Glomerular visceral epithelial cell (primary cell): Measurements from ENCODE around the gene C4orf33.
"Not testable (repeated sequence)": the region's sequence is repeated elsewhere in the genome, so short reads cannot be mapped to it uniquely, and the experiment has no call there.

Experiments
- DNase-seq: peaks from one replicate; pipeline ENCODE4 v3.0.0-alpha.2; 2016; ENCODE audit errors: extremely low spot score

Gene C4orf33

DNA sequence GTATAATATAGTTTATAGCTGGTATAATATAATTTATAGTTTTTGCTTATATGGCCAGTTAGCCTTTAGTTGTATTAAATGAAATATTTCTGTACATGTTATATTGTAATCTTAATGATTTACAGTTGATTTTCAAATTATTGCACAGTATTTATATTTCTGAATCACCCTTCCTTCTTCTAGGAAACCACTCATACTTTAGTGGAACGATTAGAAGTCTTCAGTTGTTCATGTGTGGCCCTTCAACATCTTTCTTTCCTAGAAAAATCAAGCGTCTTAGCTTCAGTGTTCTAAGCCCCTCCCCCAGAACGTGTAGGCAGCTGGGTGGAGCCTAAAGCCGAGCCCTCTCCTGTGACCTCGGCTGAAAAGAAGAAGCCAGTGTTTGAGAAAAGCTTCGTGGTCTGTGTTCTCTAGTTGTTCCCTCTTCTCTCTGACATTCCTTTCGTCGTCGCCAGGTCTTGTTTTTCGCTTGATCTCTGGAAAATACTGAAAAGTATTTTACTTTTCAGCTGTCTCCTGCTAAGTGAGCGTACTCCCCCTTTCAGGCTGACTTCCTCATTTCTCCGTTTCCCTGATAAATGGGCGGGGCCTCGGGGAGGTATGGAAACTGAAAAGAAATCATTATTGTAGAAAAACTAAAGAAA is at the start of gene C4orf33:
Gene C4orf33 (plus strand): TSS at position 342 of the 644 bp plus-strand sequence. CDS start 6,459 bp downstream, outside the sequence.
- peak; percentile 69 for DNase-seq

GRCh38 chr4:129059028-129059427 is 36.9 kb upstream of the C4orf33 start:
- DNase-seq: no peak

DNA sequence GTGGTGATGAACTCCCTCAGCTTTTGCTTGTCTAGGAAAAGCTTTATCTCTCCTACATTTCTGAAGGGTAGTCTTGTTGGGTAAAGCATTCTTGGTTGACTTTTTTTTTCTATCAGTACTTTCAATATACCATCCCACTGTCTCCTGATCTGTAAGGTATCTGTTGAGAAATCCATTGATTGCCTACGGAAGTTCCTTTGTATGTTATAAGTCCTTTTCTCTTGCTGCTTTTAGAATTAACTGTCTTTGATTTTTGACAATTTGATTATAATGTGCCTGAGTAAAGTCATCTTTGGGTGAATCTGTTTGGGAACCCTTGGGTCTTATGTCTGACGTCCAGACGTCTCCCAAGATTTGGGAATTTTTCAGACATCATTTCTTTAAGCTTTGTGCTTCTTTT is 33.4 kb upstream of the C4orf33 start:
- no peak for DNase-seq

- DNase-seq: no peak
Observed at GRCh38 chr4:129063640-129064039, 32.3 kb upstream of the C4orf33 start.

- DNase-seq: no peak
Observed at GRCh38 chr4:129064717-129065116, 31.2 kb upstream of the C4orf33 start.

- not testable (repeated sequence) for DNase-seq
Observed at GRCh38 chr4:129069537-129069936, 26.4 kb upstream of the C4orf33 start.

GRCh38 chr4:129077326-129077725 is 18.6 kb upstream of the C4orf33 start:
- DNase-seq: no peak

DNA sequence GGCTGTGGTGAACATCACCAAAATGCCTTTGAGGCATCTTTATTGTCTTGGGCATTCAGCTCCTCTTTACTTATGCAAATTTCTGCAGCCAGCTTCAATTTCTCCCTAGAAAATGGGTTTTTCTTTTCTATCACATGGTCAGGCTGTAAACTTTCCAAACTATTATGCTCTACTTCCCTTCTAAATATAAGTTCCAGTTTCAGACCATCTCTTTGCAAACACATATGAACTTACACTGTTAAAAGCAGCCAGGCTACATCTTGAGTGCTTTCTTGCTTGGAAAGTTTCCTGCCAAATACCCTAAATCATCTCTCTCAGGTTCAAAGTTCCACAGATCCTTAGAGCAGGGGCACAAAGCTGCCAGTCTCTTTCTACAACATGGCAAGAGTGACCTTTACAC is 15.8 kb upstream of the C4orf33 start:
- DNase-seq: no peak

DNA sequence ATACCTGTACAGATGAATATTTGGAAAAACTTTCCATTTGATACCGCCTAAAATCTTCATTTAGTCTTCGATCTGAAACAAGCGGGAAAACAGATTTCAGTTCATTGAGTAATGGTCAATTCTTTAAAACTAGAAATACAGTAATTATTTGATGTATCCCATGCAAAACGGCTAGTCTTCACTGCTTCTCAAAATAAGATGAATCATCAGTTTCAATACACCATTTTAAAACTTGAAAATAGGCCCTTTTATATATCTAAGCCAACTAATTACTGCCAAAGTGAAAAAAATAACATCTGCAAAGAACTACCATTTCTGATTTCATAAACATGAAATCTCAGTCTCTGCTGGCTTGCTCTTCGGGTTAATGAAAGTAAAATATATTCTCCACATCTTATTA is 13.7 kb upstream of the C4orf33 start:
- no peak for DNase-seq

- DNase-seq: no peak
Observed at GRCh38 chr4:129085472-129085871, 10.5 kb upstream of the C4orf33 start.

GRCh38 chr4:129087516-129087915 is 8.4 kb upstream of the C4orf33 start:
- no peak for DNase-seq

DNA sequence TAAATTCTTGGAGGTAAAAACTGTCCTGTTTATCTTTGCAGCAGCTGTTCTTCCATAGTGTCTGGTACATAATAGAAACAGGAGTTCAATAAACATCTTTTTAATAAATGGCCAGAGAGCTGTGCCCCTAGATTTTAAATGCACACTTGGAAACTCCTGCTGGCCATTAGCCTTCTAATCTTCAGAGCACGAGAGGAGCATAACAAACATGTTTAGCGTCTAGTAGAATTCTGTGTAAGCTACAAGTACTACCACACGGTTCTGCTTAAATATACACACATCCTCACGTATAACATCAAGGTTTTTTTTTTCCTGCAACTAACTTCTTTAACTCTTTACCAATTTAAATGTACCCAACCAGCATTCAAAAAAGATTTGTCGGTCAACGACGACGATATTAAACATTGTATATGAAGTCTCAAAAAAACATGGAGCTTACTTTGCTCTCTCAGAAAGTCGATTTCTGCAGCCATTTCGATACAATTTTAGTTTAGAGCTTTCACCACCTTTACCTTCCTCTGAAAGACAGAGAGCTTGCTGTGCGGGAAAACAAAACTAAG is 3.2 kb upstream of the C4orf33 start:
- DNase-seq: no peak

DNA sequence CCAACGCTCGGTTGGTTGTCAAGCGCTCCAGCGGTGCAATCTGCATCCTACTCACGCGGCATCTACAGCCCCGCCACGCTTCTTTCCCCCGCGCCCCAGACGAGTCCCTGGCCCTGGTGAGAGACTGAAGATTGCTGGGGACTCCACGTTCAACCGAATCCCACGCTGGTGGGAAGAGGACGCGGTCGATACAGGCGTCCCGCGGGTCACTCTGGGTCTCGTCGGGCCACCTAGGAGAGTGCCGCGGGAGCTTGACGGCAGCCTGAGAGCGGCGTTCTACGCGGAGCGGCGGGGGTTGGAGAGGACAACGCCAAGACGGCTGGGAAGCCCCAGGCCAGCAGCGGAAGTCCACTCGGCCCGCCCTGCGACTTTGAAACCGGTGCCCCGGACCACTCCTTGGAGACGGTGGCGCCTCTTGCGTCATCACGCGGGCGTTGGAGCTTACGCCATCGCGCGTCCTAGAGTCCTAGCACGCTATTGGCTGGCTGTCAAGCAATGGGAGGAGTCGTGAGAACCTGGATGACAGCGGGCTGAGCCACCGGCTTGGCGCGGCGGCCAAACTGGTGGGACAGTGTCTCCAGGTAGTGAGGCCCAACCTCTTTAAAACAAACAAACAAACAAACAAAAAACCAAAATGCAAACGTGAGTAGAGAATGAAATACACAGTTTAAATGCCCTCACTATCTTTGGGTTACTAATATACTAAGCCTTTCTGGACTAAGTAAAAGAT is 2.6 kb upstream of the C4orf33 start, which contains the start of gene SCLT1:
Gene SCLT1 (minus strand): TSS at position 349 of the 730 bp plus-strand sequence. CDS start 436 bp downstream, outside the sequence.
- DNase-seq: peak; percentile 98

GRCh38 chr4:129094347-129094746 is 1.6 kb upstream of the C4orf33 start:
- DNase-seq: no peak

GRCh38 chr4:129098531-129099001 is 2.6 kb downstream of the C4orf33 start:
- DNase-seq: no peak

GRCh38 chr4:129109965-129110824 is 14.2 kb downstream of the C4orf33 start:
- DNase-seq: no peak

DNA sequence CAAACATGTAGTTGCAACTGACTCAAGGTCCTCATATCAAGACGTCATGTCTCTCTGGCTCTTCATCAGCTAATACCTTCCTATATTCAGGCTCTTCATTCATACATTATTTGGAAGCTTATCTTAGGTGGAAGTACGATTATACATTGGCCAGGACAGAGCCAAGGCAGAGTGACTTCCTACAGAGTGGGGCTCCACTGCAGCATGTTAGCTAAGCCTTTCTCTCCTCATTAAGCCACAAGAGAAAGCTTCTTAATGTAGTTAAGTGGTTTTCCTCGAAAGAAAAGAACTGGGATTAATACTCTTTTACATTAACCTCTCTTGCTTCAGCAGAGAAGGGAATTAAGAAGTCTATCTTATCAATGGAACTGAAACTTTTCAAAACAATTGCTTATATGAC is 15.0 kb downstream of the C4orf33 start:
- no peak for DNase-seq

DNA sequence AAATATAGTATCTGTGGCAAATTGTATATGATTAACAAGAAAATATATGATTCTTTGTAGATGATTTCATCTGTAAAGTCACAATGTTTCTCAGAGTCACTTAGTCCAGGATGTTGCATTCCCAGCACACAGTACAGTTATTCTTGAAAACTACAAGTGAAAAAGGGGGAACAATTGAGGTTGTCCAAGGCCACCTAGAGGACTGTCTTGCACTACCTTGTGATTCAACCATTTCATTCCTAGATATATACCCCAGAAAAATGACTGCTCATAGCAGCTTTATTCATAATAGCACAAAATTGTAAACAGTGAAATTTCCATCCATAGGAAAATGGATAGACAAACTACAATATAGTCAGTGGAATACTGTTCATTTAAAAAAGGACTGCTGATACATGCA is 16.0 kb downstream of the C4orf33 start:
- no peak for DNase-seq

DNA sequence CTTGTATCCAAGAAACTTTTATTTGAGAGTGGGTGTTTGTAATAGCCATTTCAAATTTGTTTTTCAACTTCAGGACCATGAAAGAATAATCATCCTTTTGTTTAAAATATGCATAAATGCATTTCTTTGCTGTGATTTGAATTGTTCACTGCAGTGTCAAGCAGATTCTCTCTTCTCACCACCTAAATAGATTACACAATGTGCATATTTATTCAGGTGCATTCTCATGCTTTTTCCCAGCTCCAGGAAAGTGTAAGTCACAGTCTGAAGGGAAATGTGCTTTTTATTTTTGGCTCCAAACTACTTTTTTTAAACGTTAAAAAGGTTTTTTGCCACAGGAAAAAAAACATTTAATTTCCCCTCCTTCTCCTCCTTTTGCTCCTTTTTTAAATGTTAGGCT is 17.5 kb downstream of the C4orf33 start:
- no peak for DNase-seq

- no peak for DNase-seq
Observed at GRCh38 chr4:129113919-129114318, 18.0 kb downstream of the C4orf33 start.

GRCh38 chr4:129117705-129118104 is 21.8 kb downstream of the C4orf33 start:
- no peak for DNase-seq

DNA sequence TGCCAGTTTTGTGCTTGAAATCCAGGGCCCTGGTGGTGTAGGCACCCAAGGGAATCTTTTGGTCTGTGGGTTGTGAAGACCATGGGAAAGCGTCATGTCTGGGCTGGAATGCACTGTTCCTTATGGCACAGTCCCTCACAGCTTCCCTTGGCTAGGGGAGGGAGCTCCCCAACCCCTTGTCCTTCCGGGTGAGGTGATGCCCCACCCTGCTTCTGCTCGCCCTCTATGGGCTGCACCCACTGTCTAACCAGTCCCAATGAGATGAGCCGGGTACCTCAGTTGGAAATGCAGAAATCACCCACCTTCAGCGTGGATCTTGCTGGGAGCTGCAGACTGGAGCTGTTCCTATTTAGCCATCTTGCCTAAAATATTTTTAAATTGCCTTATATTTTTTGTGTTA is 30.7 kb downstream of the C4orf33 start:
- not testable (repeated sequence) for DNase-seq
